ENCODE results near the gene SESN1.

Gene SESN1

DNA sequence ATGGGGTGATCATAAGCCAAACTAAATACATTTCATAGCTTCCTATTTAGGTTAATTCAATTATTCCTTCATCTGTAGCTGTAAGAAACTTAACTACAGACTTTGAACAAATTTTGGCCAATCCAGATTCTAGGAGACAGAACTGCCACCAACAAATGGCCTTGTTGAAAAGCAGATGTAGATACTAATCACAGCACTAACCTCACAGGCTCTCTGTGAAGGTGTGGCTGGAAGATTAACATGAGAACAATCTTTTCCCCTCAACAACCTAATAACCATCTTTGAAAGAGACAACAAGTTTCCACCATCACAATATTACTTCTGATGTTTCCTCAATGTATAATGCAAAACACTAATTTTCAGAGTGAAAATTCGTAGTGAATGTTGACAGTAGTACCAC, 87.8 kb downstream of the SESN1 start:
- H3K4me3 ChIP-seq (IDR thresholded peaks at IDR 0.05; ENCODE audit: insufficient read depth, low read depth, low read length): no peak overlapping the region
- H2AFZ ChIP-seq (ENCODE audit: low read depth): no peak overlapping the region
- no peaks in the 10 kb centered on the region for H3K27me3 ChIP-seq (ENCODE audit: insufficient read depth, low read depth)
- H3K4me1 ChIP-seq (ENCODE audit: low read depth, poor library complexity, severe bottlenecking): peaks cover 28% of the 10 kb centered on the region
- no peak overlapping the region for H3K9ac ChIP-seq
- no peaks in the 10 kb centered on the region for H3K79me2 ChIP-seq (ENCODE audit: insufficient read depth, low read depth)
- H4K20me1 ChIP-seq (ENCODE audit: insufficient read depth): no peaks in the 10 kb centered on the region
- H3K27ac ChIP-seq: no peak overlapping the region
- no peaks in the 10 kb centered on the region for H3K36me3 ChIP-seq (ENCODE audit: insufficient read depth)
- TF ChIP-seq, protein P1, sequence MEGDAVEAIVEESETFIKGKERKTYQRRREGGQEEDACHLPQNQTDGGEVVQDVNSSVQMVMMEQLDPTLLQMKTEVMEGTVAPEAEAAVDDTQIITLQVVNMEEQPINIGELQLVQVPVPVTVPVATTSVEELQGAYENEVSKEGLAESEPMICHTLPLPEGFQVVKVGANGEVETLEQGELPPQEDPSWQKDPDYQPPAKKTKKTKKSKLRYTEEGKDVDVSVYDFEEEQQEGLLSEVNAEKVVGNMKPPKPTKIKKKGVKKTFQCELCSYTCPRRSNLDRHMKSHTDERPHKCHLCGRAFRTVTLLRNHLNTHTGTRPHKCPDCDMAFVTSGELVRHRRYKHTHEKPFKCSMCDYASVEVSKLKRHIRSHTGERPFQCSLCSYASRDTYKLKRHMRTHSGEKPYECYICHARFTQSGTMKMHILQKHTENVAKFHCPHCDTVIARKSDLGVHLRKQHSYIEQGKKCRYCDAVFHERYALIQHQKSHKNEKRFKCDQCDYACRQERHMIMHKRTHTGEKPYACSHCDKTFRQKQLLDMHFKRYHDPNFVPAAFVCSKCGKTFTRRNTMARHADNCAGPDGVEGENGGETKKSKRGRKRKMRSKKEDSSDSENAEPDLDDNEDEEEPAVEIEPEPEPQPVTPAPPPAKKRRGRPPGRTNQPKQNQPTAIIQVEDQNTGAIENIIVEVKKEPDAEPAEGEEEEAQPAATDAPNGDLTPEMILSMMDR (conservative IDR thresholded peaks at IDR 0.05; ENCODE audit: low read depth, low read length): no peak
- H3K4me2 ChIP-seq: no peak overlapping the region

DNA sequence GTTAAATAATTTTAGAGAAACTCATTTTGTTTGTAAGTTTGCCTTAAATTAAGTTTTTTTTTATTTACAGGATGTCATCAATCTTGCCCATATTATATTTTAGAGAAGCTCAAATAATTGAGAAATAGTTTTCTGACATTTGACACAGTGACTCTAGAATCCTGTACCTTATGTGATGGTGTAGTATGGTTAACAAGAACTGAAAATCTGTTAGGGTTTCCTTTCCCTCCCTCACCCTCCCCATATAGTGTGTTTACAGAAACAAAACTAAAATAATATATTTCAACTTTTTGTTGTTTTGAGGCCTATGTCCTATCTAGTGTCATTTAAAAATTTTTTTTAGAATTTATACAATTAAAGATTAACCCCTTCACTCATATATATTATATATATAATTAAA, 91.8 kb downstream of the SESN1 start:
- TF ChIP-seq, protein P1 (conservative IDR thresholded peaks at IDR 0.05; ENCODE audit: low read depth, low read length): no peak
- H3K36me3 ChIP-seq (ENCODE audit: insufficient read depth): no peaks in the 10 kb centered on the region
- no peaks in the 10 kb centered on the region for H3K27me3 ChIP-seq (ENCODE audit: insufficient read depth, low read depth)
- H3K27ac ChIP-seq: no peak overlapping the region
- H3K9ac ChIP-seq: no peak overlapping the region
- H3K79me2 ChIP-seq (ENCODE audit: insufficient read depth, low read depth): no peaks in the 10 kb centered on the region
- no peak overlapping the region for H2AFZ ChIP-seq (ENCODE audit: low read depth)
- no peaks in the 10 kb centered on the region for H4K20me1 ChIP-seq (ENCODE audit: insufficient read depth)
- H3K4me1 ChIP-seq (ENCODE audit: low read depth, poor library complexity, severe bottlenecking): peaks cover 12% of the 10 kb centered on the region
- no peak overlapping the region for H3K4me2 ChIP-seq
- H3K4me3 ChIP-seq (IDR thresholded peaks at IDR 0.05; ENCODE audit: insufficient read depth, low read depth, low read length): no peak overlapping the region

DNA sequence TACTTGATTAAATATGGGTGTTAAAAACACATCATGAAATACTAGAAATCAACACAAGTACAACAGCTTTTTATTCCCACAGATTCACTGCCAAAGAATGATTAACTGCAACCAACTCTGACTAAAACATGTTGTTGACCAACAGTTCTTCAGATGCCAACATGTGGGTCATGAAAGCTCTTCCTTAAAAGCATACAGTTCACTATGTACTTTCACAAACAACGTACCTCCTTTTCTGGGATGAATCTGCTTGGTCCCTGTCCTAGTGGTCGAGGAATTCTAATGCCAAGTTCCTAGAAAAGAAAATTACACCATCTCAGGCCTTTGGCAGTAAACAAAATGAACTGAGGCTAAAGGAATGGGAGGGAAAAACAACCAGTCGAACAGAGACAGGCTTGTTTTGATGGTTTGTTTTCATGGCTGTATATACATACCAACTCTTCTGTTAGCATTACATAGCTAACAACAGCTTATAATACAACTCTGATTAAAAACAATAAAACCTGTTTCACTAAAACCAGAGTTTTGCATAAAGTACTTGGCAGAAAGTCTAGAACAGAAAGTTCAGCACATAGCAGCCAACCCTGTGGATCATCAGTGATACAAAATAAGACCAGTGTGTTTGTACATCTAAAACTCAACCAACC, 92.5 kb downstream of the SESN1 start:
- H3K4me1 ChIP-seq (ENCODE audit: low read depth, poor library complexity, severe bottlenecking): peaks cover 10% of the 10 kb centered on the region
- H2AFZ ChIP-seq (ENCODE audit: low read depth): no peak overlapping the region
- no peak overlapping the region for H3K9ac ChIP-seq
- no peaks in the 10 kb centered on the region for H4K20me1 ChIP-seq (ENCODE audit: insufficient read depth)
- H3K36me3 ChIP-seq (ENCODE audit: insufficient read depth): no peaks in the 10 kb centered on the region
- no peaks in the 10 kb centered on the region for H3K79me2 ChIP-seq (ENCODE audit: insufficient read depth, low read depth)
- no peaks in the 10 kb centered on the region for H3K27me3 ChIP-seq (ENCODE audit: insufficient read depth, low read depth)
- H3K4me3 ChIP-seq (IDR thresholded peaks at IDR 0.05; ENCODE audit: insufficient read depth, low read depth, low read length): no peak overlapping the region
- H3K4me2 ChIP-seq: no peak overlapping the region
- no peak overlapping the region for H3K27ac ChIP-seq
- TF ChIP-seq, protein P1 (conservative IDR thresholded peaks at IDR 0.05; ENCODE audit: low read depth, low read length): no peak

DNA sequence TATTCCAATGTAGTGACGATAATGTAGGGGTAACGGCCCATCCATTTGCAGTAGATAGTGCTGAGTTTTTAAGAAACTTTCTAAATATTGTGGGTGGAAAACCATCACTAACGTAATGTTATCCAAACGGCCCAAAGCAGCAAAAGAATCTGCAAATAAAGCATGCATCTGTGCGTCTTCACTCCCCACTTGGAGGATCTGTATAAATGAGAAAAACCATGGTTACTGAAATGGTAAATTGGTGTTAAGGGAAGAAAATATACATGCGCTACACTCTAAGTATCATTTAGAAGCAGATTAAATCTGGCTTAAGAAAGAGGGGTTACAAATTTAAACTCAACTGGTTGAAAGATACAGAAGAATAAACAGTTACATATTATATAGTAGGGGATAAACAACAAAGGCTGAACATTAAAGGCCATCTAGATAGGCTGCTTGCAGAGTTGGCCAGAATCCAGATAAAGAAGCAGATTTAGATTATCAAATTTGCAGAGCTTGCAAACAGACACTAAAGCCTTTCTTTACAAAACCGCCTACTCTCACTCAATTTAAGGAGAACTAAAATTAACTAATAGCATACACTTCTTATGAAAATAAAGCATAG, 93.3 kb downstream of the SESN1 start:
- Histone ChIP-seq H3K79me2 (ENCODE audit: insufficient read depth, low read depth) (no peaks in the 10 kb centered on the region), H3K27ac (no peak overlapping the region), H3K27me3 (ENCODE audit: insufficient read depth, low read depth) (no peaks in the 10 kb centered on the region), H3K4me2 (no peak overlapping the region), H3K36me3 (ENCODE audit: insufficient read depth) (no peaks in the 10 kb centered on the region), H4K20me1 (ENCODE audit: insufficient read depth) (no peaks in the 10 kb centered on the region), H3K4me1 (ENCODE audit: low read depth, poor library complexity, severe bottlenecking) (peaks cover 10% of the 10 kb centered on the region), H3K4me3 (IDR thresholded peaks at IDR 0.05; ENCODE audit: insufficient read depth, low read depth, low read length) (no peak overlapping the region), H2AFZ (ENCODE audit: low read depth) (no peak overlapping the region), H3K9ac (no peak overlapping the region)
- TF ChIP-seq, protein P1 (conservative IDR thresholded peaks at IDR 0.05; ENCODE audit: low read depth, low read length): no peak

All from KMS-11 (cell line).